Measurements from ENCODE around the gene UNC79.

GRCh38 chr14:93693914-93694313 is 263.2 kb downstream of the UNC79 start:
- no peak for TF ChIP-seq CTCF (IDR thresholded peaks at IDR 0.05; ENCODE audit: low read length)
- no peak for TF ChIP-seq EZH2 (optimal IDR thresholded peaks at IDR 0.05; ENCODE audit: low read depth, low read length)
- TF ChIP-seq EZH2phosphoT487 (IDR thresholded peaks at IDR 0.05; ENCODE audit: low read length): no peak
